ENCODE results near the gene LRRC61. TPM values are rescaled to one million over a fixed set of nuclear protein-coding genes. Genes with fewer than 3 reads are reported as not detected.
"Not testable (repeated sequence)": the region's sequence is repeated elsewhere in the genome, so short reads cannot be mapped to it uniquely, and the experiment has no call there.

The LRRC61 gene
- total and polyA plus RNA-seq, 3 experiments from 2014 or later: 25.8 to 32.0 (median 27.9) TPM

GRCh38 chr7:150312649-150313366 lies 10.3 kb upstream of the LRRC61 start:
- DNase-seq; H3K4me1 Mint-ChIP-seq; H3K4me3 ChIP-seq (ENCODE audit: low read length); H3K27ac Mint-ChIP-seq; H3K4me1 ChIP-seq (ENCODE audit: insufficient read depth, low read length); H3K9me3 Mint-ChIP-seq; H3K4me3 Mint-ChIP-seq; POLR2A ChIA-PET; H3K36me3 Mint-ChIP-seq; H3K27me3 Mint-ChIP-seq; H3K9me3 ChIP-seq (ENCODE audit: low read length); CTCF ChIA-PET; H3K36me3 ChIP-seq (ENCODE audit: insufficient read depth, low read length); H3K27me3 ChIP-seq (ENCODE audit: insufficient read depth, low read length, poor library complexity, severe bottlenecking): not testable (repeated sequence)
- peak overlapping the region; percentile 90 for H3K27ac ChIP-seq (ENCODE audit: low read depth, low read length)

GRCh38 chr7:150313367-150313809 lies 9.8 kb upstream of the LRRC61 start:
- Histone ChIP-seq H3K27ac (ENCODE audit: low read depth, low read length) (peak overlapping the region; percentile 90), H3K27me3 (ENCODE audit: insufficient read depth, low read length, poor library complexity, severe bottlenecking) (no peaks in the 10 kb centered on the region), H3K36me3 (ENCODE audit: insufficient read depth, low read length) (no peaks in the 10 kb centered on the region), H3K9me3 (ENCODE audit: low read length) (no peaks in the 10 kb centered on the region), H3K4me3 (ENCODE audit: low read length) (peak overlapping the region; percentile 30), H3K4me1 (ENCODE audit: insufficient read depth, low read length) (no peaks in the 10 kb centered on the region)
- Mint-ChIP-seq H3K36me3 (peaks cover 0 to 13% (median 8%) of the 10 kb centered on the region in 3 donors), H3K27me3 (peaks cover 0 to 1% of the 10 kb centered on the region in 2 donors), H3K4me1 (peaks cover 0 to 5% (median 0%) of the 10 kb centered on the region in 3 donors), H3K9me3 (no peaks in the 10 kb centered on the region), H3K27ac (no peak overlapping the region), H3K4me3 (no peak overlapping the region)
- ChIA-PET POLR2A (no interaction called here), CTCF (no interaction called here)
- DNase-seq: no peak

GRCh38 chr7:150313870-150314269 lies 9.3 kb upstream of the LRRC61 start:
- Mint-ChIP-seq H3K4me3 (no peak overlapping the region), H3K36me3 (peaks cover 0 to 13% (median 8%) of the 10 kb centered on the region in 3 donors), H3K27ac (no peak overlapping the region), H3K4me1 (peaks cover 0 to 5% (median 0%) of the 10 kb centered on the region in 3 donors), H3K9me3 (no peaks in the 10 kb centered on the region), H3K27me3 (peaks cover 0 to 1% of the 10 kb centered on the region in 2 donors)
- H3K27ac ChIP-seq (ENCODE audit: low read depth, low read length): peak overlapping the region; percentile 90
- no peaks in the 10 kb centered on the region for H3K27me3 ChIP-seq (ENCODE audit: insufficient read depth, low read length, poor library complexity, severe bottlenecking)
- DNase-seq: no peak
- H3K4me1 ChIP-seq (ENCODE audit: insufficient read depth, low read length): no peaks in the 10 kb centered on the region
- no peaks in the 10 kb centered on the region for H3K9me3 ChIP-seq (ENCODE audit: low read length)
- POLR2A ChIA-PET: no interaction called here
- peak overlapping the region; percentile 30 for H3K4me3 ChIP-seq (ENCODE audit: low read length)
- CTCF ChIA-PET: no interaction called here
- no peaks in the 10 kb centered on the region for H3K36me3 ChIP-seq (ENCODE audit: insufficient read depth, low read length)

GRCh38 chr7:150314639-150315239 lies 8.4 kb upstream of the LRRC61 start:
- POLR2A ChIA-PET: interaction anchor here (0.7 kb wide), 1 partner anchor 41 kb away, joined by 10 read pairs; no protein-coding TSS in a partner anchor
- Mint-ChIP-seq H3K9me3 (no peaks in the 10 kb centered on the region), H3K4me1 (peaks cover 0 to 5% (median 0%) of the 10 kb centered on the region in 3 donors)

GRCh38 chr7:150316987-150317386 lies 6.2 kb upstream of the LRRC61 start:
- H3K4me3 ChIP-seq (ENCODE audit: low read length); H3K4me3 Mint-ChIP-seq; H3K9me3 Mint-ChIP-seq; H3K27ac Mint-ChIP-seq; H3K27me3 ChIP-seq (ENCODE audit: insufficient read depth, low read length, poor library complexity, severe bottlenecking); DNase-seq; POLR2A ChIA-PET; H3K36me3 ChIP-seq (ENCODE audit: insufficient read depth, low read length); H3K27me3 Mint-ChIP-seq; H3K9me3 ChIP-seq (ENCODE audit: low read length): not testable (repeated sequence)
- H3K4me1 Mint-ChIP-seq: peaks cover 10 to 17% (median 10%) of the 10 kb centered on the region in 3 donors
- peak overlapping the region; percentile 64 for H3K27ac ChIP-seq (ENCODE audit: low read depth, low read length)
- H3K36me3 Mint-ChIP-seq: peaks cover 0 to 15% (median 8%) of the 10 kb centered on the region in 3 donors
- CTCF ChIA-PET: interaction anchor here (1.9 kb wide), 1 partner anchor 9 kb away, joined by 4 read pairs; no protein-coding TSS in a partner anchor
- H3K4me1 ChIP-seq (ENCODE audit: insufficient read depth, low read length): peaks cover 13% of the 10 kb centered on the region

More at GRCh38 chr7:150314639-150315239, 8.4 kb upstream of the LRRC61 start:
- no peaks in the 10 kb centered on the region for H3K4me1 ChIP-seq (ENCODE audit: insufficient read depth, low read length)
- H3K27ac ChIP-seq (ENCODE audit: low read depth, low read length): peak overlapping the region; percentile 90
- Mint-ChIP-seq H3K36me3 (peaks cover 0 to 13% (median 8%) of the 10 kb centered on the region in 3 donors), H3K4me3 (no peak overlapping the region), H3K27me3 (peaks cover 0 to 1% of the 10 kb centered on the region in 2 donors), H3K27ac (no peak overlapping the region)
- no peak overlapping the region for H3K4me3 ChIP-seq (ENCODE audit: low read length)
- CTCF ChIA-PET: no interaction called here
- H3K27me3 ChIP-seq (ENCODE audit: insufficient read depth, low read length, poor library complexity, severe bottlenecking): no peaks in the 10 kb centered on the region
- no peaks in the 10 kb centered on the region for H3K9me3 ChIP-seq (ENCODE audit: low read length)
- no peak for DNase-seq
- H3K36me3 ChIP-seq (ENCODE audit: insufficient read depth, low read length): no peaks in the 10 kb centered on the region

GRCh38 chr7:150317748-150318444 lies 5.3 kb upstream of the LRRC61 start:
- Histone ChIP-seq H3K36me3 (ENCODE audit: insufficient read depth, low read length) (no peaks in the 10 kb centered on the region), H3K4me3 (ENCODE audit: low read length) (no peak overlapping the region), H3K4me1 (ENCODE audit: insufficient read depth, low read length) (peaks cover 19% of the 10 kb centered on the region), H3K27ac (ENCODE audit: low read depth, low read length) (peak overlapping the region; percentile 64), H3K27me3 (ENCODE audit: insufficient read depth, low read length, poor library complexity, severe bottlenecking) (no peaks in the 10 kb centered on the region), H3K9me3 (ENCODE audit: low read length) (no peaks in the 10 kb centered on the region)
- Mint-ChIP-seq H3K4me1 (peaks cover 17 to 26% (median 19%) of the 10 kb centered on the region in 3 donors), H3K27me3 (peaks cover 0 to 1% of the 10 kb centered on the region in 2 donors), H3K27ac (no peak overlapping the region), H3K9me3 (no peaks in the 10 kb centered on the region), H3K36me3 (peaks cover 0 to 20% (median 8%) of the 10 kb centered on the region in 3 donors), H3K4me3 (peak overlapping the region in 1 of 7 donors; percentile 43)
- ChIA-PET POLR2A (no interaction called here), CTCF (no interaction called here)
- DNase-seq: no peak

GRCh38 chr7:150321788-150322113 lies 1.4 kb upstream of the LRRC61 start:
- ChIA-PET CTCF (interaction anchor here (0.7 to 2.2 kb wide), 2 partner anchors 47 to 111 kb away, joined by 3 to 6 read pairs; partner anchors contain the start of gene REPIN1), POLR2A (no interaction called here)
- H3K4me1 ChIP-seq (ENCODE audit: insufficient read depth, low read length): peaks cover 26% of the 10 kb centered on the region
- H3K27me3 ChIP-seq (ENCODE audit: insufficient read depth, low read length, poor library complexity, severe bottlenecking): no peaks in the 10 kb centered on the region
- DNase-seq: no peak
- H3K36me3 ChIP-seq (ENCODE audit: insufficient read depth, low read length): peaks cover 9% of the 10 kb centered on the region
- peaks cover 0 to 39% (median 8%) of the 10 kb centered on the region in 3 donors for H3K36me3 Mint-ChIP-seq
- H3K27me3 Mint-ChIP-seq: peaks cover 0 to 1% of the 10 kb centered on the region in 2 donors
- H3K9me3 Mint-ChIP-seq: no peaks in the 10 kb centered on the region
- peak overlapping the region; percentile 93 to 99 (median 97) for H3K4me3 Mint-ChIP-seq
- H3K27ac Mint-ChIP-seq: peak overlapping the region in 7 of 8 donors; percentile 77 to 98 (median 95)
- no peaks in the 10 kb centered on the region for H3K9me3 ChIP-seq (ENCODE audit: low read length)
- peaks cover 35 to 53% (median 39%) of the 10 kb centered on the region in 3 donors for H3K4me1 Mint-ChIP-seq
- H3K27ac ChIP-seq (ENCODE audit: low read depth, low read length): peak overlapping the region; percentile 92
- no peak overlapping the region for H3K4me3 ChIP-seq (ENCODE audit: low read length)
